OCI-M2 (cell line): ENCODE measurements around the gene HBA1.
"Not testable (repeated sequence)": the region's sequence is repeated elsewhere in the genome, so short reads cannot be mapped to it uniquely, and the experiment has no call there.

Experiments
- DNase-seq: peaks from one replicate; lab custom pipeline; 2025; ENCODE audit not compliant: unreplicated experiment; lab: John Stamatoyannopoulos, UW

Gene HBA1

DNA sequence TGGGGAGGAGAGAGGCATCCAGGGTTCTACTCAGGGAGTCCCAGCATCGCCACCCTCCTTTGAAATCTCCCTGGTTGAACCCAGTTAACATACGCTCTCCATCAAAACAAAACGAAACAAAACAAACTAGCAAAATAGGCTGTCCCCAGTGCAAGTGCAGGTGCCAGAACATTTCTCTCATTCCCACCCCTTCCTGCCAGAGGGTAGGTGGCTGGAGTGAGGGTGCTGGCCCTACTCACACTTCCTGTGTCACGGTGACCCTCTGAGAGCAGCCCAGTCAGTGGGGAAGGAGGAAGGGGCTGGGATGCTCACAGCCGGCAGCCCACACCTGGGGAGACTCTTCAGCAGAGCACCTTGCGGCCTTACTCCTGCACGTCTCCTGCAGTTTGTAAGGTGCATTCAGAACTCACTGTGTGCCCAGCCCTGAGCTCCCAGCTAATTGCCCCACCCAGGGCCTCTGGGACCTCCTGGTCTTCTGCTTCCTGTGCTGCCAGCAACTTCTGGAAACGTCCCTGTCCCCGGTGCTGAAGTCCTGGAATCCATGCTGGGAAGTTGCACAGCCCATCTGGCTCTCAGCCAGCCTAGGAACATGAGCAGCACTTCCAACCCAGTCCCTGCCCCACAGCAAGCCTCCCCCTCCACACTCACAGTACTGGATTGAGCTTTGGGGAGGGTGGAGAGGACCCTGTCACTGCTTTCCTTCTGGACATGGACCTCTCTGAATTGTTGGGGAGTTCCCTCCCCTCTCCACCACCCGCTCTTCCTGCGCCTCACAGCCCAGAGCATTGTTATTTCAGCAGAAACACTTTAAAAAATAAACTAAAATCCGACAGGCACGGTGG lies 2.3 kb upstream of the HBA1 start:
- DNase-seq = not testable (repeated sequence)

GRCh38 chr16:175011-175949 lies 1.2 kb upstream of the HBA1 start:
- no peak for DNase-seq

DNA sequence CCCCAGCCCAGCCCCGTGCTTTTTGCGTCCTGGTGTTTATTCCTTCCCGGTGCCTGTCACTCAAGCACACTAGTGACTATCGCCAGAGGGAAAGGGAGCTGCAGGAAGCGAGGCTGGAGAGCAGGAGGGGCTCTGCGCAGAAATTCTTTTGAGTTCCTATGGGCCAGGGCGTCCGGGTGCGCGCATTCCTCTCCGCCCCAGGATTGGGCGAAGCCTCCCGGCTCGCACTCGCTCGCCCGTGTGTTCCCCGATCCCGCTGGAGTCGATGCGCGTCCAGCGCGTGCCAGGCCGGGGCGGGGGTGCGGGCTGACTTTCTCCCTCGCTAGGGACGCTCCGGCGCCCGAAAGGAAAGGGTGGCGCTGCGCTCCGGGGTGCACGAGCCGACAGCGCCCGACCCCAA lies 474 bp upstream of the HBA1 start:
- not testable (repeated sequence) for DNase-seq

DNA sequence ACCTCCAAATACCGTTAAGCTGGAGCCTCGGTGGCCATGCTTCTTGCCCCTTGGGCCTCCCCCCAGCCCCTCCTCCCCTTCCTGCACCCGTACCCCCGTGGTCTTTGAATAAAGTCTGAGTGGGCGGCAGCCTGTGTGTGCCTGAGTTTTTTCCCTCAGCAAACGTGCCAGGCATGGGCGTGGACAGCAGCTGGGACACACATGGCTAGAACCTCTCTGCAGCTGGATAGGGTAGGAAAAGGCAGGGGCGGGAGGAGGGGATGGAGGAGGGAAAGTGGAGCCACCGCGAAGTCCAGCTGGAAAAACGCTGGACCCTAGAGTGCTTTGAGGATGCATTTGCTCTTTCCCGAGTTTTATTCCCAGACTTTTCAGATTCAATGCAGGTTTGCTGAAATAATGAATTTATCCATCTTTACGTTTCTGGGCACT lies 928 bp downstream of the HBA1 start:
- DNase-seq = no peak

DNA sequence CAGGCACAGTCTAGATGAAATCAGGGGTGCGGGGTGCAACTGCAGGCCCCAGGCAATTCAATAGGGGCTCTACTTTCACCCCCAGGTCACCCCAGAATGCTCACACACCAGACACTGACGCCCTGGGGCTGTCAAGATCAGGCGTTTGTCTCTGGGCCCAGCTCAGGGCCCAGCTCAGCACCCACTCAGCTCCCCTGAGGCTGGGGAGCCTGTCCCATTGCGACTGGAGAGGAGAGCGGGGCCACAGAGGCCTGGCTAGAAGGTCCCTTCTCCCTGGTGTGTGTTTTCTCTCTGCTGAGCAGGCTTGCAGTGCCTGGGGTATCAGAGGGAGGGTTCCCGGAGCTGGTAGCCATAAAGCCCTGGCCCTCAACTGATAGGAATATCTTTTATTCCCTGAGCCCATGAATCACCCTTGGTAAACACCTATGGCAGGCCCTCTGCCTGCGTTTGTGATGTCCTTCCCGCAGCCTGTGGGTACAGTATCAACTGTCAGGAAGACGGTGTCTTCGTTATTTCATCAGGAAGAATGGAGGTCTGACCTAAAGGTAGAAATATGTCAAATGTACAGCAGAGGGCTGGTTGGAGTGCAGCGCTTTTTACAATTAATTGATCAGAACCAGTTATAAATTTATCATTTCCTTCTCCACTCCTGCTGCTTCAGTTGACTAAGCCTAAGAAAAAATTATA lies 1.6 kb downstream of the HBA1 start:
- DNase-seq = no peak

DNA sequence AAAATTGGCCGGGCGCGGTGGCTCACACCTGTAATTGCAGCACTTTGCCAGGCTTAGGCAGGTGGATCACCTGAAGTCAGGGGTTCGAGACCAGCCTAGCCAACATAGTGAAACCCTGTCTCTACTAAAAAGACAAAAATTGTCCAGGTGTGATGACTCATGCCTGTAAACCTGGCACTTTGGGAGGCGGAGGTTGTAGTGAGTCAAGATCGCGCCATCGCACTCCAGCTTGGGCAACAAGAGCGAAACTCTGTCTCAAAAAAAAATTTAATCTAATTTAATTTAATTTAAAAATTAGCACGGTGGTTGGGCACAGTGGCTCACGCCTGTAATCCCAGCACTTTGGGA lies 2.2 kb downstream of the HBA1 start:
- no peak for DNase-seq

DNA sequence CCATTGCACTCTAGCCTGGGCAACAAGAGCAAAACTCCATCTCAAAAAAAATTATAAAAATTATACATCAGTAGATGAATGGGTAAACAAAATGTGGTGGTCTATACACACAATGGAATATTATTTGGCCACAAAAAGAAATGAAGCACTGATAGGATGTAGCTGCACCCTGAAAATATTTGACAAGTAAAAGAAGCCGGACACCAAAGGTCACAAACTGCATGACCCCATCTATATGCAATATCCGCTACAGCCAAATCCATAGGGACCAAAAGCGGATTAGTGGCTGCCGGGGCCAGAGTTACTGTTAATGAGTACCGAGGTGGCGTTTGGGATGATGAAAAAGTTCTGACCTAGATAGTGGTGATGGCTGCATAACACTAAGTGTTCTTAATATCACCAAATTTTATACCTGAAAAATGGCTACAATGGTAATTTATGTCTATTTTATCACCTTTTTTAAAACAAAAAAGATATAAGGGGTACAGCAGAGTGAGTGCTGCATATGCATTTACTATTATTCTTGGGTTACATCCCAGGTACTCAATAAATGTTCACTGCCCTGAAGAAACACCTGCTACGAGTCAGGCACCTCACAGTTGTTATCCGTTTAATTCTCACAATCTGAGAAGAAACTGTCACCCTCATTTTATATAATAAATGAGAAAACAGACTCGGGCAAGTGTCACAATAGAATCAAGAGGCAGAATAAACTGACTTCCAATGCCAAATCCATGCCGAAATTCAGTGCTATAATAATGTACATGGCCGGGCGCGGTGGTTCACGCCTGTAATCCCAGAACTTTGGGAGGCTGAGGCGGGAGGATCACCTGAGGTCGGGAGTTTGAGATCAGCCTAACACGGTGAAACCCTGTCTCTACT lies 3.0 kb downstream of the HBA1 start:
- DNase-seq = no peak

- no peak for DNase-seq
These were observed 3.7 kb downstream of the HBA1 start, which contains the start of gene HBQ1 for GRCh38 chr16:180101-180675. HBQ1 (plus strand) TSS chr16:180459; CDS start chr16:180487, 28 bp downstream.

DNA sequence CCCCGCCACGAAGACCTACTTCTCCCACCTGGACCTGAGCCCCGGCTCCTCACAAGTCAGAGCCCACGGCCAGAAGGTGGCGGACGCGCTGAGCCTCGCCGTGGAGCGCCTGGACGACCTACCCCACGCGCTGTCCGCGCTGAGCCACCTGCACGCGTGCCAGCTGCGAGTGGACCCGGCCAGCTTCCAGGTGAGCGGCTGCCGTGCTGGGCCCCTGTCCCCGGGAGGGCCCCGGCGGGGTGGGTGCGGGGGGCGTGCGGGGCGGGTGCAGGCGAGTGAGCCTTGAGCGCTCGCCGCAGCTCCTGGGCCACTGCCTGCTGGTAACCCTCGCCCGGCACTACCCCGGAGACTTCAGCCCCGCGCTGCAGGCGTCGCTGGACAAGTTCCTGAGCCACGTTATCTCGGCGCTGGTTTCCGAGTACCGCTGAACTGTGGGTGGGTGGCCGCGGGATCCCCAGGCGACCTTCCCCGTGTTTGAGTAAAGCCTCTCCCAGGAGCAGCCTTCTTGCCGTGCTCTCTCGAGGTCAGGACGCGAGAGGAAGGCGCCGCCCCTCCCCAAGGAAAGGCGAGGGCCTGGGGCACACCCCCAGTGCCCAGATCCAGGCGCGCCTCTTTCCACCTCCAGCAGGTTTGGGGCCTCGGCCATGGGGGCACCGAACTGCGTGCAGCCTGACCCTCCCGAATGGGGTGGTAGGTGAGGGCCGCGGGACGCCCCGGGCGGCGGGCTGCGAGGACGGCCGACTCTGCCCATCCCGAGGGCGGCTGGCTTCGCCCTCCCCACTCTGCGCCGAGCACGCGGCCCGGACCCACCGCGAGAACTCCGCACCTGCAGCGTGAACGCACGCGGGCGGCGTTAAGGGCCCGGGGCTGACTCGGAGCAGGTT lies 4.4 kb downstream of the HBA1 start:
- DNase-seq = no peak

DNA sequence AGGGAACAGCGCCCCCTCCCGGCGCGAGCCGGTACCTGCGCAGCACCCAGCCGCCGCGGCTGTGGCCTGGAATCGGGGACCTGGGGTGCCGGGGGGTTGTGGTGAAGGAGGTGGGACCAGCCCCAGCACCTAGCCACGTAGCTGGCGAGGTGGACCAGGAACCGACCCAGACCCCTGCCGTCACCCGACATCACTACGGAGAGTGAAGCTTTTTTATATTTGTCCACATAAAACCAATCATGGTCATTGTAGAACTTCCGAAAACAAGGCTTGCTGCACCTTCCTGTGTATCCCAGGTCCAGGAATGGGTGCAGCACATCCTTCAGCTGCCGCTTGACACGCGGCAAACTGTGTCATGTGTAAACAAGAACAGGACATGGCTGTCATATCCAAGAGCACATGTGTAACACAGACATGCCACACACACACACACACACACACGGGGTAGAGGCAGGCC lies 5.1 kb downstream of the HBA1 start:
- no peak for DNase-seq

GRCh38 chr16:183005-183404 lies 6.5 kb downstream of the HBA1 start:
- DNase-seq = no peak

DNA sequence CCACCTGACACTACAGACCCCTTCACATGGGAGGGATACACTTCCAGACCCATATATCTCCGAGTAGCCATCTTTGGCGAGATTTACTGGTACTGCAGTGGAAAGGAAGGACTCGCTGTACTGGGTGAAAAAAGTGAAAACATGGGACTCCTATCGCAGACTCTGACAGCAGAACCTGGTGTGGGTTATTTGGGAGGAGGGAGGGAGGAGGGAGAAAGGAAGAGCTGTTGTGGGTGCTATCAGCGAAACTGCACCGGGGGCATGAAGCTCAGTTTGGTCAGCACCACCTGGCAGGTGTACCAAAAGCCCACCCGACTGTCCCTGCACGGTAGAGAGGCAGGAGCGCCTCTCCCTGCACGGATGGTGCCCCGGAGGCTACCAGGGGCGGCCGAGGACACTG lies 8.7 kb downstream of the HBA1 start:
- no peak for DNase-seq

GRCh38 chr16:185691-186090 lies 9.2 kb downstream of the HBA1 start:
- no peak for DNase-seq

- no peak for DNase-seq
These were observed 10.8 kb downstream of the HBA1 start for GRCh38 chr16:187330-187729.

DNA sequence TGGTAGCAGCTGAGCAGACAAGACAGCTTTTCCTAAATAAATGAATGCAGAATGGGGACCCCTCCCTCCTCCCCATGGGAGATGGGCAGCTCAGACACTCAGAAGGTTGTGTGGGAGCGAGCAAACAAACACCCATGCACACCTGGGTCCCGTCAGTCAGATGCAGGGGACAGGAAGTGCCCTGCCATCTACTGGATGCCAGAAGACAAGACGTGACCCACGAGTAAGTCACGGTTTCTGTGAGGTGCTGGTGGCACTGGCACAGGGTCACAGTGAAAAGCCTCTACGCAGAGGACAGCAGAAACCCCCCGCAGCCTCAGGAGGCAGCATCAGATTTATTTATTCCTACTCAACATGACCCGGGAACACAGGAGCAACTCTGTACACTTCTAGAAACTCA lies 12.2 kb downstream of the HBA1 start:
- DNase-seq = no peak

- no peak for DNase-seq
These were observed 13.2 kb downstream of the HBA1 start for GRCh38 chr16:189604-190186.

DNA sequence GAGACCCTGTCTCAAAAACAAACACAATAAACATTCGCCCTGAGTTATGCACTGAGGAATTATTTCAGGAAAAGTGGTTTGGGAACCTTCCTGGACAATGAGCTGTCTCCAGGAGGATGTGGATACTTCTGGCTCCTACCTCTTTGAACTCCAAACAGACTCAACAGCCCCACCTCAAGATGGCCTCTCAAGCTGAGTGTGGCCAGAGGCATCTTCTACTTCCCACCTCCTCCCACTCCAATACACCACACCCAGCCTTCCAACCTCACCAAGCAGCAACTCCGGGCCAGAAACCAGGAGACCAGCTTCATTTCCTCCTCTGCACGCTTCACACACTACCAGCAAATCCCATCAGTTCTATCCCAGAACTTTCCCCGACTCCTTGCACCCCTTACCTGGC lies 15.4 kb downstream of the HBA1 start:
- DNase-seq = no peak

DNA sequence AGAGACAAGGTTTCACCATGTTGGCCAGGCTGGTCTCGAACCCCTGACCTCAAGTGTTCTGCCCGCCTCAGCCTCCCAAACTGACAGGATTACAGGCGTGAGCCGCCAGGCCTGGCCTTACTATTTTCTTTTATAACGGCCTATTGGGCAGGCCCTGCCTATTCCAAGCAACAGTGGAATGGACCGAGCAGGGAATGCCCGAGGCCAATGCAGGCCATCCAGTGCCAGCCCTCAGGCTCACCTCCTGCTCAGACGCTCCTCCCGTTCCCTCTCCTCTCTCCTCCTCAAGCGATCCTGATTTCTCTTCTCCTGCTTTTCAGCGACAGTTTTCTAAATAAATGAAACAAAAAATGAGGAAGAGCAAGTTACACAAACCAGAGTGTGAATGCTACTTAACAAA lies 16.2 kb downstream of the HBA1 start:
- no peak for DNase-seq

DNA sequence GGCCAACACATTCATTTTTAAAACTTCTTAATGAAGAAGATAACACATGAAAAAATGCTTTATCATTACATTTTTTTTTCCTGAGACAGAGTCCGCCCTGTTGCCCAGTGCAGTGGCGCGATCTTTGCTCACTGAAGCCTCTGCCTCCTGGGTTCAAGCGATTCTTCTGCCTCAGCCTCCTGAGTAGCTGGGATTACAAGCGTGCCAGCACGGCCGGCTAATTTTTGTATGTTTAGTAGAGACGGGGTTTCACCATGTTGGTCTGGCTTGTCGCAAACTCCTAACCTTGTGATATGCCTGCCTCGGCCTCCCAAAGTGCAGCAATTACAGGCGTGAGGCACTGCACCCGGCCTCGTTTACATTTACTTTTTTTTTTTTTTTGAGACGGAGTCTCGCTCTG lies 17.0 kb downstream of the HBA1 start:
- no peak for DNase-seq
